GM12801 (cell line): ENCODE data around the gene SPATA2.

ENCODE experiments used
- TF ChIP-seq, protein P1 (sequence below): IDR thresholded peaks from one replicate; pipeline ENCODE4 v1.5.1; 2011; ENCODE audit warnings: control low read depth; ENCODE audit not compliant: insufficient read length; ENCODE audit errors: extremely low read depth

SPATA2 gene

DNA sequence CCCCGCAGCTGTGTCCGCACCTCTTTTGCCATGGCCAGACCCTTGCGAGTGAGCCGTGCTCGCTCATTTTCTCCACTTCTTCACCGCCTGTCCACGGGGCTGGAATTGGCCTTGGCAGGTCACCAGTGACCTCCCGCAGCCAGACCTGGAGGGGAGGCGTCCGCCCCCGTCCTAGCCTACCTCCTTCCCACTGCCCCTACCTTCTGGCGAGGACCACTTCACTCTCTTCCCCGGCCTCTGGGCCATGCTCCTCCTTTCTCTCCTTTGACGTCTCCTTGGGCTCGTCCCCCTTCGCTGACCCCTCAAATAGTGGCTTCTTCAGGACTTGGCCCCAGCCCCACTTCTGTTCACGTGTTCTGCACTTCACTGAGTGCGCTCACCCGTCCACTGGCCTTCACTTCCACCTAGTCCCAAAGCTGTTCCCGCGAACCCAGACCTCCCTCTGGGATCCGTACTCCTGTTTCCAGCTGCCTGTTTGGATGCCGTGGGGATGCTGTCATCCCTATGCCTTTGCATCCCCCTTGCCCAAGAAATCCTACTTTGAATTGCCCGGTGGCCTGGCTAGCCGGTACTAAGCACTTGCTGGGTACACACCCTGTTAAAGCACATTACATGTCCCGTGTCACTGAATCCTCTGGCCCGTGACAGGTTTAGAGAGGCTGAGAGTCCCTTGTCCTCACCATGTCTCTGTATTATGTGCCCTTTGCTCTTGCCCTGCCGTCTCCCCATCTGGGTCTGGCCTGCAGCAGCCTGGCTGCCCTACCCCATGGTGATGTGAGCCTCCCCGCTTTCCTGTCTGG, 33.0 kb downstream of the SPATA2 start:
- TF ChIP-seq, protein P1, sequence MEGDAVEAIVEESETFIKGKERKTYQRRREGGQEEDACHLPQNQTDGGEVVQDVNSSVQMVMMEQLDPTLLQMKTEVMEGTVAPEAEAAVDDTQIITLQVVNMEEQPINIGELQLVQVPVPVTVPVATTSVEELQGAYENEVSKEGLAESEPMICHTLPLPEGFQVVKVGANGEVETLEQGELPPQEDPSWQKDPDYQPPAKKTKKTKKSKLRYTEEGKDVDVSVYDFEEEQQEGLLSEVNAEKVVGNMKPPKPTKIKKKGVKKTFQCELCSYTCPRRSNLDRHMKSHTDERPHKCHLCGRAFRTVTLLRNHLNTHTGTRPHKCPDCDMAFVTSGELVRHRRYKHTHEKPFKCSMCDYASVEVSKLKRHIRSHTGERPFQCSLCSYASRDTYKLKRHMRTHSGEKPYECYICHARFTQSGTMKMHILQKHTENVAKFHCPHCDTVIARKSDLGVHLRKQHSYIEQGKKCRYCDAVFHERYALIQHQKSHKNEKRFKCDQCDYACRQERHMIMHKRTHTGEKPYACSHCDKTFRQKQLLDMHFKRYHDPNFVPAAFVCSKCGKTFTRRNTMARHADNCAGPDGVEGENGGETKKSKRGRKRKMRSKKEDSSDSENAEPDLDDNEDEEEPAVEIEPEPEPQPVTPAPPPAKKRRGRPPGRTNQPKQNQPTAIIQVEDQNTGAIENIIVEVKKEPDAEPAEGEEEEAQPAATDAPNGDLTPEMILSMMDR, result no peak

DNA sequence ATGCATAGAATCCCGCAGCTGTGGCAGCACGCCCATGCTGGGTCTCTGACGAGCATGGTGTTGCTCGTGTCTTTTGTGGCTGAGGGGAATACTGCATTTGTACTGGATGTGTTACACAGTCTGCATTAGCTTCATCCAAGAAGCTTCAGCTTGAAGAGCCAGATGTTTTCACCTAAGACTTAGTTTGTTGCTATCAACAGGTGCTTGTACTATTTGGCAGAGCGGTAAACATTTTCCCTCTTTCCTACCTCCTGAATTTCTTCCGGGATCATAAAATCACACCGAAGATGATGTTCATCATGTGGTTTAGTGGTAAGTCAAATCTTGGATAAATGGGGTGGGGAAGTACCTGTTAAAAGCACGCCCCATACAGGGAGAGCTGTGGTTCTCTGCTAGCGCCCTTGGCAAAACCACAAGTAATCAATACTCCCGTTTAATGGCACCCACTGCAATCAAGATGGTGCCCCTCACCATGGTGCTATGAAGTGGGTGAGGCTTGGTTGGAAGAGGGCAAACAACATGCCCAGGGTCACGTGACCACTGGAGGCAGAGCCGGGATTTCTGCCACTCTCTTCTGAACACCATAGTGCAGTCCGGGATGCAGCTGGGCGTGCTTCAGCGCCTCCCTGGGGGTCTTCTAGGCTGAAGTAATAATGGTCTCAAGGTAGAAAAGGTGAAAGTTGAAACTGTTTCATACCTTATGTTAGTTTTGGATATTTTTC, 34.4 kb downstream of the SPATA2 start:
- TF ChIP-seq, protein P1, result no peak

DNA sequence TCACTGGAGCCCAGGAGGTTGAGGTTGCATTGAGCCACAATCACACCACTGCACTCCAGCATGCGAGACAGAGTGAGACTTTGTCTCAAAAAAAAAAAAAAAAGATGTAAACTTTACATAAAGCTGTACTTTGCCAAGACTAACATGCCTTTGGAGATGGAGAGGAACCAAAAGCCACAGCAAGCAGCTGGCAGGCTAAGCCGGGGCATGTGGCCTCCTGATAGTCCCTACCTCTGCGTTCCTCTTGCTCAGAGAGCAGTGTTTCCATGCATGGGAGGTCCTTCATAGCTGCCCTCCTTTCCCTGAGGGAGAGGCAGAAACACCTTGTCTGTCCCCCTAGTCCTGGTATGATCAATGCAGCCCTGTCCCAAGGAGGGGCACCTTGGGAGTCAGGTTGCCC, 35.2 kb downstream of the SPATA2 start:
- TF ChIP-seq, protein P1, result no peak

DNA sequence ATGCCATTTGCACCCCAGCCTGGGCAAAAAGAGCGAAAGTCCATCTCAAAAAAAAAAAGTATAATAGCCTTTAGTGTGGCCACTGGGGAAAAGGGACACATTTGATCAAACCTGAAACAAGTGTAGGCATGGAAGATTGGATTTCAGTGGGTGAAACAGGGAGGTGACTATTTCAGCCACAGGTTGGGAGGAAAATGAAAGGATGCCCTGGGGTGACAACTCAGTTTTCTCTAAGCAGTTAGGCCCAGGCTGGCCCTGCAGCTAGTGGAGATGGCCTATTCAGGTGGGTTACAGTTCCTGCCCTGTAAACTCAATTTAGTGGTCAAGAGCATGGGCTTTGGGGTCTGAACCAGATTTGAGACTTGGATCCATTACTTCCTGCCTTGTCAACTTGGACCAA, 36.4 kb downstream of the SPATA2 start:
- TF ChIP-seq, protein P1, result no peak

DNA sequence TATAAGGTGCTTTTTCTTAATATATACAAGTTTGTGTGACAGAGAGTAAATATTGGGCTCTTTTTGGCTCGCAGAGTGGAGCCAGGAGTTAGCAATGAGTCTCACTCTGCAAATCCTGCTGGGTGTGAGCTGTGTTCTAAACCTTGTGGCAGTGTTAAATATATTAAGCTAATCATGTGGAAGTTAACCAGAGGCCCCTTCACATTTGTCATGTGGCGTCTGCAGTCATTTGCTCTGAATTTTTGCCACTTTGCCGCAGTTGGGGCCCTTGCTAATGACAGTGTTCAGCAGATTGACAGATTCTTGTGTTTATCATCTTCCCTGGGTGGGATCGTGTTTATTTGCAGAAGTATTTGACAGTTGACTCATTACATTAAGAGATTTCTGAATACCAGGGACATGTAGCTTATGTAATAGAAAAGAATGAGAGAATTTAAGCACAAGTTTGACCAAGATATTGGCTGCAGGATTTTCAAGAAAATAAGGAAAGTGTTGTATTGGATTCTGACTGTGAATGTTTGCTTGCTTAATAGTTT, 37.9 kb downstream of the SPATA2 start:
- TF ChIP-seq, protein P1, result no peak

DNA sequence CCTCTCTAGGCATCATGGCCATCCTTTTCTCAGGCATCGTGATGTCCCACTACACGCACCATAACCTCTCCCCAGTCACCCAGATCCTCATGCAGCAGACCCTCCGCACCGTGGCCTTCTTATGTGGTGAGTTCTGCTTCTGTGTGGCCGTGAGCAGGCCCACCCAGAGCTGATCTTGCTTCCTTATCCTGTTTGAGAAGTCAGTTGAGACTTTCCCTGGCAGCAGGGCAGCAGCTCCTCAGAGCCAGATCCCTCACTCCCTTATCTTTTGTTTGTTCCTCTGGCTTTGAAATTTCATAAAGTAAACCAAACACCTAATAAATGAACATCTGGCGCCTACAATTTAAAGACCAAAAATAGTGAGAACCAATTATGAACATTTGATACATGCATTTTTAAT, 40.6 kb downstream of the SPATA2 start:
- TF ChIP-seq, protein P1, result no peak

DNA sequence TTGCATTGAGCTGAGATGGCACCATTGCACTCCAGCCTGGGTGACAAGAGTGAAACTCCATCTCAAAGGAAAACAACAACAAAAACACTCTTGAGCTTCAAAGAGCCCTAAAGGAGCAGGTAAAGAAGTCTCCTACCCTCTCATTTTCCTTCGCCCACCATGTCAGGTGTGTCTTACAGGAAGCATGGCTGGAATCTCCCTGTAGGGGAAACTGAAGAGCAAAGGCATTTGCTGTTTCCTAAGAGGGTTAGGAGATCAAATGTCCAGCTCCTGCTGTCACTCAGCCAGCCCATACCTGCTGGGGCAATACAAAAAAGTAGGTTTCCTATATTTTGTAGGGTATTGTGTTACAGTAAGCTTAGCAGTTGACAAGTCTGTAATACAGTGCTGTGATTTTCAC, 43.3 kb downstream of the SPATA2 start:
- TF ChIP-seq, protein P1, result no peak
